ENCODE measurements around the gene TRAP1.

- TF ChIP-seq POLR2A (IDR thresholded peaks at IDR 0.05) (no peak), CTCF (IDR thresholded peaks at IDR 0.05 in 8 of 11, conservative IDR thresholded peaks at IDR 0.05 in 3 of 11) (no peak), POLR2AphosphoS5 (IDR thresholded peaks at IDR 0.05) (no peak)
Measured at GRCh38 chr16:3737181-3737580, 19.9 kb upstream of the TRAP1 start.
